Body of pancreas (tissue), 4 donors: Measurements from ENCODE around the gene ZCCHC7. TPM values are rescaled to one million over a fixed set of nuclear protein-coding genes. Genes with fewer than 3 reads are reported as not detected.

Experiments
- ATAC-seq: fragments of 150-250 bp; one replicate; pipeline ENCODE4 v1.9.1; 2016
- DNase-seq, 4 donors: peaks; one replicate each; pipeline ENCODE4 v3.0.0-alpha.2; 2019
- H3K27ac ChIP-seq, 4 donors: fragments of 200-600 bp; sonication (generic); 1 replicate in 3 of 4; 2 replicates in 1 of 4; pipeline versions ENCODE4 v1.5.1 to v1.6.1; 2016 to 2019; ENCODE audit warnings: mild to moderate bottlenecking in 1 of 4, mixed read lengths in 1 of 4, moderate library complexity in 1 of 4
- H3K27me3 ChIP-seq, 2 donors: fragments of 200-600 bp; sonication (generic); one replicate each; pipeline ENCODE4 v1.6.0; 2016; ENCODE audit warnings: mild to moderate bottlenecking in 1 of 2
- H3K36me3 ChIP-seq, 2 donors: fragments of 200-600 bp; sonication (generic); replicated peaks in 1 of 2; 2 replicates each; pipeline ENCODE4 v1.5.1; 2016; ENCODE audit warnings: low read depth in 2 of 2; ENCODE audit not compliant: insufficient read depth in 1 of 2
- H3K4me1 ChIP-seq: fragments of 200-600 bp; sonication (generic); one replicate; pipeline ENCODE4 v1.6.0; 2016
- H3K4me3 ChIP-seq, 2 donors: fragments of 200-600 bp; sonication (generic); 1 replicate in 1 of 2; 2 replicates in 1 of 2; pipeline ENCODE4 v1.5.1; 2016 to 2019
- H3K9me3 ChIP-seq, 3 donors: fragments of 200-600 bp; sonication (generic); 1 replicate in 2 of 3; 2 replicates in 1 of 3; pipeline ENCODE4 v1.5.1; 2016
- POLR2A ChIP-seq, 3 donors: fragments of 450-650 bp; IDR thresholded peaks; one replicate each; pipeline ENCODE4 v1.6.1; 2016; ENCODE audit warnings: antibody characterized with exemption in 3 of 3, mild to moderate bottlenecking in 2 of 3
- WGBS, 2 donors: methylation state at CpG; one replicate each; pipeline ENCODE4 v1.1.5; 2017; 5-methylcytosine and 5-hydroxymethylcytosine counted together
- intact Hi-C: fragments of 100-400 bp; cut with DNase I; formaldehyde crosslinking; loops from one replicate; pipeline ENCODE4 v1.15.1; 2023
- total RNA-seq, 2 donors: library from RNA; depleted of rRNA; stranded (reverse); fragments of >200 nt; gene quantifications; one replicate each; pipeline ENCODE4 v1.1.0, GENCODE V29; 2016
- TF ChIP-seq, protein P1 (sequence below), 7 experiments: fragments of 450-650 bp in 4 of 7; fragments of 200-600 bp in 3 of 7; sonication (generic) in 3 of 7; IDR thresholded peaks; one replicate each; pipeline ENCODE4 v1.5.1; 2016 to 2019; ENCODE audit warnings: antibody characterized with exemption in 7 of 7

The ZCCHC7 gene
- total RNA-seq, 2 donors from 2014 or later = 10.1 to 18.1 TPM

- Histone ChIP-seq H3K9me3 (no peaks in the 10 kb centered on the region), H3K36me3 (no peaks in the 10 kb centered on the region), H3K27ac (no peak overlapping the region), H3K27me3 (no peaks in the 10 kb centered on the region), H3K4me1 (no peaks in the 10 kb centered on the region), H3K4me3 (no peak overlapping the region)
- TF ChIP-seq POLR2A (IDR thresholded peaks at IDR 0.05) = no peak
- TF ChIP-seq, protein P1, sequence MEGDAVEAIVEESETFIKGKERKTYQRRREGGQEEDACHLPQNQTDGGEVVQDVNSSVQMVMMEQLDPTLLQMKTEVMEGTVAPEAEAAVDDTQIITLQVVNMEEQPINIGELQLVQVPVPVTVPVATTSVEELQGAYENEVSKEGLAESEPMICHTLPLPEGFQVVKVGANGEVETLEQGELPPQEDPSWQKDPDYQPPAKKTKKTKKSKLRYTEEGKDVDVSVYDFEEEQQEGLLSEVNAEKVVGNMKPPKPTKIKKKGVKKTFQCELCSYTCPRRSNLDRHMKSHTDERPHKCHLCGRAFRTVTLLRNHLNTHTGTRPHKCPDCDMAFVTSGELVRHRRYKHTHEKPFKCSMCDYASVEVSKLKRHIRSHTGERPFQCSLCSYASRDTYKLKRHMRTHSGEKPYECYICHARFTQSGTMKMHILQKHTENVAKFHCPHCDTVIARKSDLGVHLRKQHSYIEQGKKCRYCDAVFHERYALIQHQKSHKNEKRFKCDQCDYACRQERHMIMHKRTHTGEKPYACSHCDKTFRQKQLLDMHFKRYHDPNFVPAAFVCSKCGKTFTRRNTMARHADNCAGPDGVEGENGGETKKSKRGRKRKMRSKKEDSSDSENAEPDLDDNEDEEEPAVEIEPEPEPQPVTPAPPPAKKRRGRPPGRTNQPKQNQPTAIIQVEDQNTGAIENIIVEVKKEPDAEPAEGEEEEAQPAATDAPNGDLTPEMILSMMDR (IDR thresholded peaks at IDR 0.05) = no peak
- DNase-seq (no peak), ATAC-seq (no peak)
- intact Hi-C loops = no loop called here
- WGBS, 2 donors = 86 to 91% methylated on average over 4 of the region's 4 CpGs
Observed at GRCh38 chr9:37215381-37215780, 95.0 kb downstream of the ZCCHC7 start.

DNA sequence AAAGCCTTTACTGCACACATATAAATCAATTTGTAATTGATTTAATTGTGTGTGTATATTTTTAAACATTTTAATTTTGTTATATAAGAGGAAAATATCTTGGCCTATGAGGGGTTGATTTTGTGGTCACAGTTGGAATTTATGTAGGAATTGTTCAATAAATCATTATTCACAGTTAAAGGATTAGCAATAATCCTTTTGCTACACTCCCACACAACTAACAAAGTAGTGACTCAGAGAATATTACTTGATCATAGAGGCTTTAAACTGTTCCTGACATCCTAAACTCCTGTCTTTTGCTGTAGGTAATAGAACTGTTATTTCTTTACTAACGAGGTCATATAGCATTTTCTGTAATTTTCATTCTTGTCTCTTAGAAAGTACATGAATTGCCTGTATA lies 95.5 kb downstream of the ZCCHC7 start:
- no peak overlapping the region for H3K27ac ChIP-seq
- 90 to 96% methylated on average over 1 of the region's 1 CpG for WGBS, 2 donors
- DNase-seq (no peak), ATAC-seq (no peak)
- TF ChIP-seq POLR2A (IDR thresholded peaks at IDR 0.05) = no peak
- TF ChIP-seq, protein P1 (IDR thresholded peaks at IDR 0.05) = no peak
- intact Hi-C loops = no loop called here
- H3K9me3 ChIP-seq = no peaks in the 10 kb centered on the region
- no peak overlapping the region for H3K4me3 ChIP-seq
- H3K36me3 ChIP-seq = no peaks in the 10 kb centered on the region
- H3K27me3 ChIP-seq = no peaks in the 10 kb centered on the region
- no peaks in the 10 kb centered on the region for H3K4me1 ChIP-seq

DNA sequence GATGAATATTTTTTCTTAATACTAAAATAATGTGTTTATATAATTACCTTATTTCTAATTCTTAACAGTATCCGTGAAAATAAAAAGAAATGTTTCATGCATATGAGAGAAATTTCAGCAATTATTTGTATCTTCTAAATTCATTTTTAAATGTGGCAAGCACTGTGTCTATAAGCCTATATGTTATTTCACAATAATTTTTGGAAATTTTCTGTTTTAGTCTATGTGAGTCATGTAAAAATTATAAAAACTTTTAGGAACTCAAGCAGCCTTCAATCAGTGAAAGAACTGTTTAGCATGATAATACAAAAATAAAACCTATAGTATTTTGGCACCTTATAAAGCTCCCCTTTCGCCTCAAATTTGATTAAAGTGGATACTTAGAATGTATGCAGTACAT lies 96.8 kb downstream of the ZCCHC7 start:
- ATAC-seq = no peak
- DNase-seq = no peak
- intact Hi-C loops = no loop called here
- Histone ChIP-seq H3K36me3 (no peaks in the 10 kb centered on the region), H3K4me1 (peaks cover 5% of the 10 kb centered on the region), H3K27me3 (no peaks in the 10 kb centered on the region), H3K27ac (no peak overlapping the region), H3K4me3 (no peak overlapping the region), H3K9me3 (no peaks in the 10 kb centered on the region)
- 92 to 94% methylated on average over 2 of the region's 2 CpGs for WGBS, 2 donors
- no peak for TF ChIP-seq POLR2A (IDR thresholded peaks at IDR 0.05)
- TF ChIP-seq, protein P1 (IDR thresholded peaks at IDR 0.05) = no peak

DNA sequence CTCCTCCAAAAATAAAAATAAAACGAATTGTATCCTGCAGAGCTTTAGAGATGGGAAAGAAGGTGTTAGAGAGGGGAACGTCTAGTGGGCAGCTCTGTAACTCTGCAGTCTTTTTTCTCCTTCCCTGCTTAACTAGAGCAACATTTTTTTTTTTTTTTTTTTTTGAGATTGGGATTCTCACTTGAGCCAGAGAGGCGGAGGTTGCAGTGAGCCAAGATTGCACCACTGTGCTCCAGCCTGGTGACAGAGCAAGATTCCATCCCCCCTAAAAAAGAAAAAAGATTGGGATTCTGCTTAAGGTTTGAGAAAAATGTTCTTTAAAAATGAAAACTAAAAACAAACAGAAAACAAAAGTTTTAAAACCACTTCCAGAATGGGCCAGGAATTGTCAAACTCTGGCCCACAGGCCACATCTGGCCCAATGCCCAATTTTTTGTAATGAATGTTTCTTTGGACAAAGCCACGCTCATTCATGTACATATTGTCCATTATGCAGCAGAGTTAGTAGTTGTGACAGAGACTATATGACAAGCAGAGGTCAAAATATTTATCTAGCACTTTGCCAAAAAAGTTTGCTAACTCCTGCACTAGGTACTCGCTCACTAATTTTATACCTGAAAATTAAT lies 98.5 kb downstream of the ZCCHC7 start:
- DNase-seq (no peak), ATAC-seq (no peak)
- Histone ChIP-seq H3K36me3 (no peaks in the 10 kb centered on the region), H3K27me3 (no peaks in the 10 kb centered on the region), H3K27ac (no peak overlapping the region), H3K4me1 (peaks cover 5% of the 10 kb centered on the region), H3K9me3 (no peaks in the 10 kb centered on the region), H3K4me3 (no peak overlapping the region)
- intact Hi-C loops = no loop called here
- WGBS, 2 donors = 85 to 90% methylated on average over 5 of the region's 5 CpGs
- TF ChIP-seq, protein P1 (IDR thresholded peaks at IDR 0.05) = no peak
- TF ChIP-seq POLR2A (IDR thresholded peaks at IDR 0.05) = no peak

DNA sequence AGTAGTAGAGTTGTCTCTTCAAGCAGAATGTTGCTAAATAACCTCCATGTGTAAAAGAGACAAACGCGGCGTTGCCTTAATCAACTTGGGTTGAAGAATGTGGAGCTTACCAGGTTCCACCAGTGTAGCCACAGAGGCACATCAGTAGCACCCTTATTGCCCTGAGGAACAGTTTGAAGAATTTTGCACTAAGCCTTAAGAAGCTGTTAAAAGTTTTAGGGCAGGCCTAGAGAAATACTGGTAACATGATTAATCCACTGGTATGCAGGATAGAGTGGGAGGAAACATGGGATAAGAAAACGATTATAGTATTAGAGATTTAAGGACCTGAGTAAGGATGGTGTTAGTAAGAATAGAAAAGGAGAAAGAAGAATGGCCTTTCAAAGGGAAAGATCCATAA lies 100.6 kb downstream of the ZCCHC7 start:
- Histone ChIP-seq H3K27ac (no peak overlapping the region), H3K9me3 (no peaks in the 10 kb centered on the region), H3K4me3 (no peak overlapping the region), H3K27me3 (no peaks in the 10 kb centered on the region), H3K36me3 (no peaks in the 10 kb centered on the region), H3K4me1 (peaks cover 5% of the 10 kb centered on the region)
- DNase-seq (no peak), ATAC-seq (no peak)
- TF ChIP-seq, protein P1 (IDR thresholded peaks at IDR 0.05) = no peak
- no peak for TF ChIP-seq POLR2A (IDR thresholded peaks at IDR 0.05)
- intact Hi-C loops = no loop called here
- 87% methylated on average over 4 of the region's 4 CpGs for WGBS, 2 donors
